Uterus (tissue), 4 donors: ENCODE data around the gene GATD1. TPM values are rescaled to one million over a fixed set of nuclear protein-coding genes. Genes with fewer than 3 reads are reported as not detected.
"Not testable (repeated sequence)": the region's sequence is repeated elsewhere in the genome, so short reads cannot be mapped to it uniquely, and the experiment has no call there.

Experiments used
- DNase-seq, 2 donors: peaks; one replicate each; pipeline ENCODE4 v3.0.0-alpha.2; 2019 to 2020
- H3K27ac ChIP-seq, 2 donors: fragments of 200-600 bp; sonication (generic); 1 replicate in 1 of 2; 2 replicates in 1 of 2; pipeline ENCODE4 v1.5.1; 2016 to 2018
- H3K27me3 ChIP-seq, 2 donors: fragments of 200-600 bp; sonication (generic); one replicate each; pipeline ENCODE4 v1.5.1; 2018 to 2019; ENCODE audit warnings: control low read depth in 1 of 2
- H3K36me3 ChIP-seq, 2 donors: fragments of 200-600 bp; sonication (generic); one replicate each; pipeline ENCODE4 v1.5.1; 2019; ENCODE audit warnings: control low read depth in 1 of 2
- H3K4me1 ChIP-seq, 2 donors: fragments of 200-600 bp; sonication (generic); one replicate each; pipeline ENCODE4 v1.5.1; 2018 to 2019; ENCODE audit warnings: control low read depth in 1 of 2
- H3K4me3 ChIP-seq, 2 donors: fragments of 200-600 bp; sonication (generic); 1 replicate in 1 of 2; 2 replicates in 1 of 2; pipeline ENCODE4 v1.5.1; 2018 to 2019; ENCODE audit warnings: mild to moderate bottlenecking in 1 of 2
- H3K9me3 ChIP-seq, 2 donors: fragments of 200-600 bp; sonication (generic); one replicate each; pipeline ENCODE4 v1.5.1; 2019; ENCODE audit warnings: control low read depth in 1 of 2
- POLR2A ChIP-seq, 2 donors: fragments of 450-650 bp; IDR thresholded peaks; one replicate each; pipeline ENCODE4 v1.6.1; 2016; ENCODE audit warnings: antibody characterized with exemption in 2 of 2, mild to moderate bottlenecking in 1 of 2, moderate library complexity in 1 of 2
- intact Hi-C: fragments of 100-400 bp; cut with DNase I; formaldehyde crosslinking; loops from one replicate; pipeline ENCODE4 v1.15.1; 2023; ENCODE audit warnings: low total_unique reads
- total RNA-seq, 4 donors: library from RNA; depleted of rRNA in 3 of 4; stranded (reverse); fragments of >200 nt in 3 of 4; gene quantifications; one replicate each; pipeline versions ENCODE4 v1.1.0 to v1.2.4, GENCODE V29; 2014 to 2023
- TF ChIP-seq, protein P1 (sequence below), 4 experiments: fragments of 200-600 bp in 2 of 4; fragments of 450-650 bp in 2 of 4; sonication (generic) in 2 of 4; IDR thresholded peaks; one replicate each; pipeline ENCODE4 v1.5.1; 2016 to 2019; ENCODE audit warnings: antibody characterized with exemption in 4 of 4, mild to moderate bottlenecking in 2 of 4, moderate library complexity in 1 of 4
- donor health status: DM: yes; HTN: yes; CAD: no.

GATD1 gene
- total RNA-seq, 4 donors from 2014 or later, result 11.8 to 81.1 (median 29.3) TPM

DNA sequence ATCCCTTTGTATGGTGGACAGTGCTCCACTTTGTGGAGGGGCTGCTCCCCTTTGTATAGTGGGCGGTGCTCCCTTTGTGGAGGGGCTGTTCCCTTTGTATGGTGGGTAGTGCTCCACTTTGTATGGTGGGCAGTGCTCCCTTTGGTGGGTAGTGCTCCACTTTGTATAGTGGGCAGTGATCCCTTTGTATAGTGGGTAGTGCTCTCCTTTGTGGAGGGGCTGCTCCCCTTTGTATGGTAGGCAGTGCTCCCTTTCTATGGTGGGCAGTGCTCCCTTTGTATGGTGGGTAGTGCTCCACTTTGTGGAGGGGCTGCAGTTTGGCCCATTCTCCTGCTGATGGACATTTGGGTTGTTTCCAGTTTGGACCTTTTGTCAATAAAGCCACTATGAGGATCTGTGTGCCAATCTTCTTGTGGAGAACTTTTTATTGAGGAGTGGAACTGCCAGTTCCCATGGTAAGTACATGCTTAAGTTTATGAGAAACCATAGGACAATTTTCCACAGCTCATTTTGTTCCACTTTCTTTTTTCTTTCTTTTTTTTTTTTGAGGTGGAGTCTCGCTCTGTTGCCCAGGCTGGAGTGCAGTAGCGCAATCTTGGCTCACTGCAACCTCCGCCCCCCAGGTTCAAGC lies 34.6 kb downstream of the GATD1 start:
- H3K4me1 ChIP-seq, result no peaks in the 10 kb centered on the region
- no peak for TF ChIP-seq POLR2A (IDR thresholded peaks at IDR 0.05)
- TF ChIP-seq, protein P1, sequence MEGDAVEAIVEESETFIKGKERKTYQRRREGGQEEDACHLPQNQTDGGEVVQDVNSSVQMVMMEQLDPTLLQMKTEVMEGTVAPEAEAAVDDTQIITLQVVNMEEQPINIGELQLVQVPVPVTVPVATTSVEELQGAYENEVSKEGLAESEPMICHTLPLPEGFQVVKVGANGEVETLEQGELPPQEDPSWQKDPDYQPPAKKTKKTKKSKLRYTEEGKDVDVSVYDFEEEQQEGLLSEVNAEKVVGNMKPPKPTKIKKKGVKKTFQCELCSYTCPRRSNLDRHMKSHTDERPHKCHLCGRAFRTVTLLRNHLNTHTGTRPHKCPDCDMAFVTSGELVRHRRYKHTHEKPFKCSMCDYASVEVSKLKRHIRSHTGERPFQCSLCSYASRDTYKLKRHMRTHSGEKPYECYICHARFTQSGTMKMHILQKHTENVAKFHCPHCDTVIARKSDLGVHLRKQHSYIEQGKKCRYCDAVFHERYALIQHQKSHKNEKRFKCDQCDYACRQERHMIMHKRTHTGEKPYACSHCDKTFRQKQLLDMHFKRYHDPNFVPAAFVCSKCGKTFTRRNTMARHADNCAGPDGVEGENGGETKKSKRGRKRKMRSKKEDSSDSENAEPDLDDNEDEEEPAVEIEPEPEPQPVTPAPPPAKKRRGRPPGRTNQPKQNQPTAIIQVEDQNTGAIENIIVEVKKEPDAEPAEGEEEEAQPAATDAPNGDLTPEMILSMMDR (IDR thresholded peaks at IDR 0.05), result no peak
- no peaks in the 10 kb centered on the region for H3K36me3 ChIP-seq
- no peak overlapping the region for H3K4me3 ChIP-seq
- DNase-seq, result no peak
- no peaks in the 10 kb centered on the region for H3K27me3 ChIP-seq
- H3K9me3 ChIP-seq, result no peaks in the 10 kb centered on the region
- intact Hi-C loops, result no loop called here
- no peak overlapping the region for H3K27ac ChIP-seq

DNA sequence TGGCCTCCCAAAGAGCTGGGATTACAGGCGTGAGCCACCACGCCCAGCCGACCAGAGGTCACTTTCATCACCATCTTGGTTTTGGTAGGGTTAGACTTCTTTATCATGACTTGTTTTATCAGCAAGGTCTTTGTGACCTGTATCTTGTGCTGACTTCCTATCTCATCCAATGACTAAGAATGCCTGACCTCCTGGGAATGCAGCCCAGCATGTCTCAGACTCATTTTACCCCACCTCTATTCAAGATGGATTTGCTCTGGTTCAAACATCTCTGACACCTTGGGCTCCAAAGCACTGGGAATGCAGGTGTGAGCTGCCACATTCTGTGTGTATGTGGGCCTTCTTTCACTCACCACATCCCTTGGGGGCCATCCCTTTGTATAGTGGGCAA lies 35.1 kb downstream of the GATD1 start:
- H3K36me3 ChIP-seq, result no peaks in the 10 kb centered on the region
- DNase-seq, result no peak
- H3K4me3 ChIP-seq, result no peak overlapping the region
- H3K4me1 ChIP-seq, result no peaks in the 10 kb centered on the region
- no peaks in the 10 kb centered on the region for H3K9me3 ChIP-seq
- H3K27me3 ChIP-seq, result no peaks in the 10 kb centered on the region
- TF ChIP-seq, protein P1 (IDR thresholded peaks at IDR 0.05), result no peak
- TF ChIP-seq POLR2A (IDR thresholded peaks at IDR 0.05), result no peak
- intact Hi-C loops, result no loop called here
- no peak overlapping the region for H3K27ac ChIP-seq

DNA sequence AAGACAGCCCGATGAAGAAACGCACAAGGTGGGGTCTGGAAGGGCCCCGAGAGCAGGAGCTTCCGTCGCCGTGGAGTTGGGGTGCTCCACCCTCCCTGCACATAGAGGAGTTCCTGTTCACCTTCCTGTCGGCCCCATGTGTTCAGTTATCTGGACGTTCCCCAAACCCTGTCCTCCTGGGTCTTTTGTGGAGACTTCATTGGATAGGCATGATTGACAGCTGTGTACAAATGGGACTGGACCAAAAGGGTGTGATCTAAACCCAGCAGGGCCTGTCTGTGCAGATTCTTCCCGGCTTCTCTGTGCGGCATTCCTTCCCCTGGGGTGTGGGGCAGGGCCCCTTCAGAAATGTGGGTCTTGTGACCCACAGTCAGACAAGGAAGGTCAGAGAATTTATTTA lies 39.4 kb downstream of the GATD1 start:
- H3K36me3 ChIP-seq, H3K4me1 ChIP-seq, H3K9me3 ChIP-seq, intact Hi-C loops, H3K4me3 ChIP-seq, H3K27me3 ChIP-seq, H3K27ac ChIP-seq, DNase-seq: not testable (repeated sequence)

DNA sequence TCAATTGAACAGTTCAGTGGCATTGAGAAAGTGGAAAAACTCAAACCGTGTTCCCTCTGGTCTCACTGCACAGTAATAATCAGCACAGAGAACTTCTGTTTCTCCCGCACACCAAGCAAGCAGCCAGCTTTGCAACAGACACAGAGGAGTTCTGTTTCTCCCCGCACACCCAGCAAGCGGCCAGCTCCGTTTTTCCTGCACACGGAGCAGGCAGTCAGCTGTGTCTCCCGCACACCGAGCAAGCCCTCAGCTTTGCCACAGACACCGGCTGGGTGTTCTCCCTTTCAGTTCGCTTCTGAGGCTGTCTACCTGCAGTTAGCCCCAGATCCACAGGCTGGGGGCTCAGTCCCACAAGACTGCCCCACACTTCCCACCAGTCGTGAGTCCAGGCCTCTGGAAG lies 39.9 kb downstream of the GATD1 start:
- no peak for TF ChIP-seq POLR2A (IDR thresholded peaks at IDR 0.05)
- TF ChIP-seq, protein P1 (IDR thresholded peaks at IDR 0.05), result no peak
- DNase-seq, result no peak
- Histone ChIP-seq H3K4me3 (no peak overlapping the region), H3K4me1 (no peaks in the 10 kb centered on the region), H3K27ac (no peak overlapping the region), H3K9me3 (no peaks in the 10 kb centered on the region), H3K36me3 (no peaks in the 10 kb centered on the region), H3K27me3 (no peaks in the 10 kb centered on the region)
- intact Hi-C loops, result no loop called here

DNA sequence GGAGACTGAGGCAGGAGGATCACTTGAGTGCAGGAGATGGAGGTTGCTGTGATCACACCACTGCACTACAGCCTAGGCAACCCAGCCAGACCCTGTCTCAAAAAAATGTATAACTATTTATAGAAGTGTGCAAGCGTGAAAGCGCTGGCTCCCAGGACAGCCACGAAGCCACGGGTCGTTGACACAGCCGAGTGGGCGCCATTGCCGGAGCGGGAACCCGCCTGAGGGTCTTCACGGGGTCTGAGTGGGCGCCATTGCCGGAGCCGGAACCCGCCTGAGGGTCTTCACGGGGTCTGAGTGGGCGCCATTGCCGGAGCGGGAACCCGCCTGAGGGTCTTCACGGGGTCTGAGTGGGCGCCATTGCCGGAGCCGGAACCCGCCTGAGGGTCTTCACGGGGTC lies 42.7 kb downstream of the GATD1 start:
- H3K4me1 ChIP-seq, DNase-seq, H3K36me3 ChIP-seq, intact Hi-C loops, H3K9me3 ChIP-seq, H3K27me3 ChIP-seq, H3K27ac ChIP-seq, H3K4me3 ChIP-seq: not testable (repeated sequence)

DNA sequence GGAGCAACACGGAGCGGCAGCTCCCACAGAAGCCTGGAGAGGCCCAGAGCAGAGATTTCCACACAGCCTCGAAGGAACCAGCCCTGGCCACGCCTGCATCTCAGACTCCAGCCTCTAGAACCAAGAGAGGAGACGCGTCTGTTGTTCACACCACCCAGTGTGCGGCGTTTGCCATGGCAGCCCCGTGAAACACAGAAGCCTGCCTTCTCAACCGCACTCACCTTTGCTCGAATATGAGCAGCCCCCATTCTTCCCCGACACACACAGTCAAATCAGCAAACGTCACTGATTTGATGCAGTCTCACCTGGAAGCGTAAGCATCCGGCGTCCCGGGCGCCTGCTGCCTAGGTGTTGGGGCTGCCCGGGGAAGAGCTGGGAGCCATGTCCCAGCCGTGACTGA lies 44.2 kb downstream of the GATD1 start:
- H3K9me3 ChIP-seq, result no peaks in the 10 kb centered on the region

More for the DNA sequence above, 44.2 kb downstream of the GATD1 start:
- Histone ChIP-seq H3K27ac (no peak overlapping the region), H3K4me3 (no peak overlapping the region), H3K4me1 (peaks cover 0 to 6% of the 10 kb centered on the region in 2 donors), H3K36me3 (no peaks in the 10 kb centered on the region), H3K27me3 (no peaks in the 10 kb centered on the region)
- intact Hi-C loops, result no loop called here
- DNase-seq, result no peak
- no peak for TF ChIP-seq POLR2A (IDR thresholded peaks at IDR 0.05)
- TF ChIP-seq, protein P1 (IDR thresholded peaks at IDR 0.05), result no peak
